Parietal lobe (tissue), 2 donors: Measurements from ENCODE around the gene CADM1. TPM values are rescaled to one million over a fixed set of nuclear protein-coding genes. Genes with fewer than 3 reads are reported as not detected.

Experiments used
- small RNA-seq: library from RNA; depleted of rRNA; stranded (forward); fragments of <200 nt; gene quantifications from one replicate; pipeline ENCODE3, GENCODE V24; 2014; ENCODE audit warnings: low replicate concordance
- total RNA-seq: library from RNA; depleted of rRNA; stranded (reverse); fragments of >200 nt; gene quantifications from one replicate; pipeline ENCODE4 v1.2.3, GENCODE V29; 2014

Gene CADM1
- total RNA-seq: 304 TPM

GRCh38 chr11:115504276-115505158 lies at the start of gene CADM1:
Gene CADM1 (minus strand): TSS chr11:115504415.

Small RNAs within 50 kb of the gene (small RNA-seq; reads per million reads assigned to genes)
- not detected for gene RF01293
